HAP-1 (cell line): ENCODE data around the gene RPAP3.
"Not testable (repeated sequence)": the region's sequence is repeated elsewhere in the genome, so short reads cannot be mapped to it uniquely, and the experiment has no call there.

ENCODE experiments used
- DNase-seq, 2 experiments: peaks; one replicate each; pipeline ENCODE4 v3.0.0-alpha.2; 2016 to 2020; ENCODE audit warnings: low spot score in 2 of 2
- H3K27me3 ChIP-seq: fragments of 250-450 bp; sonication (Bioruptor Pico); 2 replicates; pipeline ENCODE4 v1.5.1; 2020; ENCODE audit warnings: low read depth, mild to moderate bottlenecking, moderate library complexity
- H3K36me3 ChIP-seq: fragments of 250-450 bp; sonication (Bioruptor Pico); replicated peaks from 2 replicates; pipeline ENCODE4 v1.5.1; 2020; ENCODE audit warnings: mild to moderate bottlenecking
- H3K4me1 ChIP-seq: fragments of 250-450 bp; sonication (Bioruptor Pico); 2 replicates; pipeline ENCODE4 v1.5.1; 2020; ENCODE audit warnings: mild to moderate bottlenecking
- H3K4me3 ChIP-seq: fragments of 250-450 bp; sonication (Bioruptor Pico); 2 replicates; pipeline ENCODE4 v1.5.1; 2020; ENCODE audit warnings: mild to moderate bottlenecking, moderate library complexity
- H3K9me3 ChIP-seq: fragments of 250-450 bp; sonication (Bioruptor Pico); 2 replicates; pipeline ENCODE4 v1.5.1; 2020; ENCODE audit warnings: mild to moderate bottlenecking, moderate library complexity
- in situ Hi-C: fragments of 300-500 bp; cut with MboI; formaldehyde crosslinking; loops from 3 replicates; pipeline ENCODE4 v1.14.3; 2020; ENCODE audit warnings: low sequenced_read_pairs, inconsistent platforms, mixed read lengths

The RPAP3 gene

GRCh38 chr12:47651368-47652254 lies 54.2 kb downstream of the RPAP3 start:
- DNase-seq, result peak; percentile 72 to 75
- Histone ChIP-seq H3K27me3 (no peaks in the 10 kb centered on the region), H3K4me1 (peaks cover 5% of the 10 kb centered on the region), H3K9me3 (no peaks in the 10 kb centered on the region), H3K4me3 (no peak overlapping the region), H3K36me3 (no peaks in the 10 kb centered on the region)
- in situ Hi-C loops, result loop anchor here (10.0 kb wide), 1 partner anchor 123 kb away; the partner anchor contains the start of gene SLC48A1

- H3K4me3 ChIP-seq, result no peak overlapping the region
- in situ Hi-C loops, result loop anchor here (10.0 kb wide), 1 partner anchor 124 kb away; the partner anchor contains the start of gene SLC48A1
- H3K9me3 ChIP-seq, result no peaks in the 10 kb centered on the region
- H3K4me1 ChIP-seq, result peaks cover 5% of the 10 kb centered on the region
- DNase-seq, result no peak
- H3K27me3 ChIP-seq, result no peaks in the 10 kb centered on the region
- no peaks in the 10 kb centered on the region for H3K36me3 ChIP-seq
Measured at GRCh38 chr12:47650469-47650868, 55.4 kb downstream of the RPAP3 start.

- Histone ChIP-seq H3K27me3 (no peaks in the 10 kb centered on the region), H3K36me3 (no peaks in the 10 kb centered on the region), H3K4me1 (peaks cover 5% of the 10 kb centered on the region), H3K4me3 (no peak overlapping the region), H3K9me3 (no peaks in the 10 kb centered on the region)
- in situ Hi-C loops, result no loop called here
- no peak for DNase-seq
Measured at GRCh38 chr12:47649381-47649780, 56.4 kb downstream of the RPAP3 start.

DNA sequence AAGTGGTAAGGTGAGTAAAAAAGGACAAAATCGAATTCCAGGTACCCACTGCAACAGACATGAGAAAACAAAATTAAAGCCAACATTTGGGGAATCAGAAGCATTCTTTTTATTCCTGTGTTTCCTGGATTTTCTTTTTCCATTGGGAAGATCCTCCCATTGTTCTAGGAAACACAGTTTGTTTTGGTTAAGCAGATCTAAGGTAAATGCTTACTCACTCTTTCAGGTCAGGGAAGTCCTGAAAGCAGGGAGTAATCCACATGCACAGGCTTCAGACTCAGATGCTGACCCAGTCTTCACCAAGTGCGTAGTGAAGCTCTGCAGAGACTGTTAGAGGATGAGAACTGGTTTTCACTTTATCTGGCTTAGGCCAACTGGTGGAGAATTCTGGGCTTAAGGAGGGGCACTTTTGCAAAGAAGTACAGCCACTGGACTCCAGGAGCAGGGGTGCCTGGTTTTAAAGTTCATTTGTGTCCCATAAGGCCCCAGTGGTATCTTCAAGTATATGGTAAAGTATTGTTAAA lies 57.7 kb downstream of the RPAP3 start:
- DNase-seq, result no peak
- Histone ChIP-seq H3K27me3 (no peaks in the 10 kb centered on the region), H3K9me3 (no peaks in the 10 kb centered on the region), H3K4me3 (no peak overlapping the region), H3K4me1 (peaks cover 5% of the 10 kb centered on the region), H3K36me3 (no peaks in the 10 kb centered on the region)
- in situ Hi-C loops, result no loop called here

- DNase-seq, in situ Hi-C loops, H3K27me3 ChIP-seq, H3K36me3 ChIP-seq, H3K9me3 ChIP-seq, H3K4me1 ChIP-seq, H3K4me3 ChIP-seq: not testable (repeated sequence)
Measured at GRCh38 chr12:47642310-47642709, 63.5 kb downstream of the RPAP3 start.

DNA sequence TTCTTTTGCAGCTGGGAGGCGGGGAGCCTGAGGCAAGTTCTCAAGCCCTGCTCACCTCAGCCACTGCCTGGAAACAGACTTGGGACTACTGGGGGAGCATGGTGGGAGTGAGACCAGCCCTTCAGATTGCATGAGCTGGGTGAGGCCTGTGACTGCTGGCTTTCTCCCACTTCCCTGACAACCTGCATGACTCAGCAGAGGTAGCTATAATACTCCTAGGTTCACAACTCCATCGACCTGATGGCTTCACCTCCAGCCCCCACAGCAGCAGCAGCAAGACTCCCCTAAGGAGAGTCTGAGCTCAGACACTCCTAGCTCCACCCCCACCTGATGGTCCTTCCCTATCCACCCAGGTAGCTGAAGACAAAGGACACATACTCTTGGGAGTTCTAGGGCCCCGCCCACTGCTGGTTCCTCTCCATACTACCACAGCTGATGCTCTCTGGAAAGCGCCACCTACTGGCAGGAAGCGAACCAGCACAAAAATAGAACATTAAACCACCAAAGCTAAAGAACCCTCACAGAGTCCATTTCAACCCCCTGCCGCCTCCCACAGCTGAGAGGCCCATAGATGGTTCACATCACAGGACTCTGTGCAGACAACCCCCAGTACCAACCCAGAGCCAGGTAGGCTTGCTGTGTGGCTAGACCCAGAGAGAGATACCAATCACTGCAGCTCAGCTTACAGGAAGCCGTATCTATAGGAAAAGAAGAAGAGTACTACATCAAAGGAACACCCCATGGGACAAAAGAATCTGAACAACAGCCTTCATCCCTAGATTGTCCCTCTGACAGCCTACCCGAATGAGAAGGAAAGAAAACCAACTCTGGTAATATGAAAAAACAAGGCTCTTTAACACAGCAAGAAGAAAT lies 68.7 kb downstream of the RPAP3 start:
- peak; percentile 8 to 79 for DNase-seq
- H3K27me3 ChIP-seq, result no peaks in the 10 kb centered on the region
- no peaks in the 10 kb centered on the region for H3K4me1 ChIP-seq
- H3K36me3 ChIP-seq, result no peaks in the 10 kb centered on the region
- no peaks in the 10 kb centered on the region for H3K9me3 ChIP-seq
- no peak overlapping the region for H3K4me3 ChIP-seq
- in situ Hi-C loops, result no loop called here

DNA sequence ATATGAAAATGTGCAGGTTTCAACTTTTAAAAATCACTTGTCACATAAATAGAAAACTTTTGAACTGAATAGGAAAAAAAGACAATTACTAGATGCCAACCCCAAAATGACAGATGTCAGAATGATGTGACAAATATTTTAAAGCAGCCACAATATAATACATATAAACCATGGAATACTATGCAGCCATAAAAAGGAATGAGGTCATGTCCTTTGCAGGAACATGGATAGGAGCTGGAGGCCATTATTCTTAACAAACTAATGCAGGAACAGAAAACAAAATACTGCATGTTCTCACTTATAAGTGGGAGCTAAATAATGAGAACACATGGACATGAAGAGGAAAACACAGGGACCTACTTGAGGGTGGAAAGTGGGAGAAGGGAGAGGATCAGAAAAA lies 70.1 kb downstream of the RPAP3 start:
- in situ Hi-C loops, H3K27me3 ChIP-seq, H3K4me1 ChIP-seq, H3K9me3 ChIP-seq, H3K4me3 ChIP-seq, H3K36me3 ChIP-seq, DNase-seq: not testable (repeated sequence)

GRCh38 chr12:47634127-47634526 lies 71.7 kb downstream of the RPAP3 start:
- in situ Hi-C loops, result no loop called here
- Histone ChIP-seq H3K4me1 (no peaks in the 10 kb centered on the region), H3K4me3 (no peak overlapping the region), H3K36me3 (no peaks in the 10 kb centered on the region), H3K9me3 (no peaks in the 10 kb centered on the region), H3K27me3 (no peaks in the 10 kb centered on the region)
- no peak for DNase-seq

DNA sequence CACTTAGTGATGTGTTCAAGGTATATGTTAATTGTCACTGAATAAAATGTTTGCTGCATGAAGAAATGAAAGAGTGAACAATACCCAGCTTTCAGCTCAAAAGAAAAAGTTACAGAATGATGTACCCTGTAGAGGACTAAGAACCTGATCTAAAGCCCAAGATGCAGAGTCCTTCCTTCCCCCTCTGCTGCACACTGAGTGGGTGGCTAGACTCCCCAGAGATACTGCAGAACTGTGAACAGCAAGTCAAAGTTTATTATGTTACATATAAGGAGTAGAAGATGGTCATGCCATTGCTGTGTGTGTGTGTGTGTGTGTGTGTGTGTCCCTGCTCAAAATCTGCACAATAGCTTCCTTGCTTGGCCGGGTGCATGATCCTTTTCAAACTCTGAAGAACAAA lies 83.9 kb downstream of the RPAP3 start:
- Histone ChIP-seq H3K27me3 (no peaks in the 10 kb centered on the region), H3K4me1 (no peaks in the 10 kb centered on the region), H3K4me3 (no peak overlapping the region), H3K9me3 (no peaks in the 10 kb centered on the region), H3K36me3 (no peaks in the 10 kb centered on the region)
- DNase-seq, result no peak
- in situ Hi-C loops, result no loop called here

DNA sequence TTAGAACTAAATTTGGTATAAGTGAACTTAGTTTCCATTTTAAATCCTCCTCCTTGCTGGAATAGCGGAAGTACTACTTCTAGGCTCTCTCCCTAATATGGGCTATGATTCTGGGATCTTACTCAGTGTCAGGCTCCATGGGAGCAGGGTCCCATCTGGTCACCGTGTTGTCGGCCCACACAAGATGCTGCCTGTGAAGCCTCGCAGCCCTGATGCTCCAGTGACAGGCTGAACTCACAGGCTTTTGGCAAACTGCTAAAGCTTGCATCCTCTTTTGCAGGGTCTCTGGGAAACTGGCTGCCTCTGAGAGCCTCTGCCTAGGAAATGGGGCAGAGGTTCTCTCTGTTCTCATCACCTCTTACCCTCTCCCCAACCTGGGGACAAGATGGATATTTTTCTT lies 88.4 kb downstream of the RPAP3 start:
- H3K4me1 ChIP-seq, result no peaks in the 10 kb centered on the region
- H3K27me3 ChIP-seq, result no peaks in the 10 kb centered on the region
- no peak for DNase-seq
- 0 out of 2 replicates have a peak, but pooled peaks cover 4% of the 10 kb centered on the region for H3K9me3 ChIP-seq
- in situ Hi-C loops, result no loop called here
- H3K4me3 ChIP-seq, result no peak overlapping the region
- H3K36me3 ChIP-seq, result no peaks in the 10 kb centered on the region

- Histone ChIP-seq H3K4me3 (no peak overlapping the region), H3K36me3 (no peaks in the 10 kb centered on the region), H3K27me3 (no peaks in the 10 kb centered on the region), H3K4me1 (no peaks in the 10 kb centered on the region), H3K9me3 (0 out of 2 replicates have a peak, but pooled peaks cover 4% of the 10 kb centered on the region)
- in situ Hi-C loops, result no loop called here
- DNase-seq, result no peak
Measured at GRCh38 chr12:47616440-47616839, 89.4 kb downstream of the RPAP3 start.

- DNase-seq, result no peak
- Histone ChIP-seq H3K4me3 (no peak overlapping the region), H3K4me1 (no peaks in the 10 kb centered on the region), H3K36me3 (no peaks in the 10 kb centered on the region), H3K9me3 (0 out of 2 replicates have a peak, but pooled peaks cover 4% of the 10 kb centered on the region), H3K27me3 (no peaks in the 10 kb centered on the region)
- in situ Hi-C loops, result no loop called here
Measured at GRCh38 chr12:47615711-47616110, 90.1 kb downstream of the RPAP3 start.

DNA sequence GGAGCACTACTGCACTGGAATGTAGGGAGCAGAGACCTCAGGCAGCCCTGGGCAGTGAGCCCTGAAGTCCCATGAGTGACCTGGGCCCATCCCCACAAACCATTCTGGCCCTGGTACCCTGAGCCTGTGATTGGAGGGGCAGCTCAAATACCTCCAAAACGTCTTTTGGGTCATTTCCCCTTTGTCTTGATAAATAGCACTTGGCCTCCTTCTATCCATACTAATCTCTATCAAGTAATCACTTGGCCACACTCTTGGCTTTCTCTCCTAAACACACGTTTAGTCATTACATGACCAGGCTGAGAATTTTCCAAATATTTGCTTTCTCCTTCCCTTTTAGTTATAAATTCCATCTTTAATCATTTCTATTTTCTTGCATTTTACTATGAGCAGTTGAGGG lies 91.3 kb downstream of the RPAP3 start:
- H3K9me3 ChIP-seq, result 0 out of 2 replicates have a peak, but pooled peaks cover 4% of the 10 kb centered on the region
- H3K27me3 ChIP-seq, result no peaks in the 10 kb centered on the region
- no peak overlapping the region for H3K4me3 ChIP-seq
- no peaks in the 10 kb centered on the region for H3K36me3 ChIP-seq
- DNase-seq, result no peak
- in situ Hi-C loops, result no loop called here
- H3K4me1 ChIP-seq, result no peaks in the 10 kb centered on the region

DNA sequence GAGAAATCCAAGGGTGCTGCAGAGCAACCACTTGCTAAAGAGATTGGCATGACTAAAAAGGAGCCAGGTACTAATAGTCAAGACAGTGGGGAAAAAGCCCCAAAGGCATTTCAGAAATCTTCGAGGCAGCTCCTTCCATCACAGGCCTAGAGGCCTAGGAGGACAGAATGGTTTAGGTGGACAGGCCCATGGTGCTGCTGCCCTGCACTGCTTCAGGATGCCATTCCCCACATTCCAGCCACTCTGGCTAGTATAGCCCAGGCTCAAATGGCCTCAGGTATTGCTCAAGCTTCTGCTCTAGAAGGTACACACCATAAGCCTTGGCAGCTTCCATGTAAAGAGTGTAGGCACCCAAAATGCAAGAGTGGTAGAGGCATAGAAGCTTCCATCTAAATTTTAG lies 92.9 kb downstream of the RPAP3 start:
- Histone ChIP-seq H3K4me3 (no peak overlapping the region), H3K27me3 (no peaks in the 10 kb centered on the region), H3K9me3 (0 out of 2 replicates have a peak, but pooled peaks cover 4% of the 10 kb centered on the region), H3K36me3 (no peaks in the 10 kb centered on the region), H3K4me1 (no peaks in the 10 kb centered on the region)
- in situ Hi-C loops, result no loop called here
- no peak for DNase-seq
